Spleen (tissue), 11 donors: ENCODE measurements around the gene PPFIA1. TPM values are rescaled to one million over a fixed set of nuclear protein-coding genes. Genes with fewer than 3 reads are reported as not detected.

Source experiments
- DNase-seq: peaks from one replicate; pipeline ENCODE4 v3.0.0-alpha.2; 2020
- H3K27ac ChIP-seq, 8 donors: fragments of 200-600 bp; sonication (generic) in 7 of 8; 1 replicate in 4 of 8; 2 replicates in 4 of 8; pipeline versions ENCODE4 v1.5.0 to v1.8.0; 2016 to 2021; ENCODE audit warnings: inconsistent platforms in 4 of 8, mild to moderate bottlenecking in 4 of 8, moderate library complexity in 1 of 8
- H3K27me3 ChIP-seq, 7 donors: fragments of 200-600 bp; sonication (generic) in 6 of 7; replicated peaks in 1 of 7; 1 replicate in 4 of 7; 2 replicates in 3 of 7; pipeline versions ENCODE4 v1.5.0 to v1.8.0; 2016 to 2021; ENCODE audit warnings: inconsistent platforms in 3 of 7, mild to moderate bottlenecking in 1 of 7
- H3K36me3 ChIP-seq, 6 donors: fragments of 200-600 bp; sonication (generic) in 5 of 6; 1 replicate in 4 of 6; 2 replicates in 2 of 6; pipeline versions ENCODE4 v1.5.0 to v1.8.0; 2016 to 2021; ENCODE audit warnings: inconsistent platforms in 2 of 6
- H3K4me1 ChIP-seq, 6 donors: fragments of 200-600 bp; sonication (generic) in 5 of 6; 1 replicate in 3 of 6; 2 replicates in 3 of 6; pipeline versions ENCODE4 v1.5.0 to v1.8.0; 2016 to 2021; ENCODE audit warnings: inconsistent platforms in 3 of 6
- H3K4me3 ChIP-seq, 8 donors: fragments of 200-600 bp; sonication (generic) in 7 of 8; 1 replicate in 4 of 8; 2 replicates in 4 of 8; pipeline versions ENCODE4 v1.5.0 to v1.8.0; 2016 to 2021; ENCODE audit warnings: inconsistent platforms in 4 of 8, mild to moderate bottlenecking in 4 of 8, moderate library complexity in 2 of 8
- H3K9me3 ChIP-seq, 8 donors: fragments of 200-600 bp; sonication (generic) in 7 of 8; 1 replicate in 4 of 8; 2 replicates in 4 of 8; pipeline versions ENCODE4 v1.5.0 to v1.8.0; 2016 to 2021; ENCODE audit warnings: inconsistent platforms in 4 of 8
- CTCF ChIP-seq, 11 experiments: fragments of 200-600 bp in 7 of 11; fragments of 450-650 bp in 4 of 11; sonication (generic) in 4 of 11; IDR thresholded peaks in 8 of 11; conservative IDR thresholded peaks in 3 of 11; 1 replicate in 7 of 11; 2 replicates in 4 of 11; pipeline versions ENCODE4 v1.4.0 to v1.8.0; 2016 to 2021; ENCODE audit warnings: antibody characterized with exemption in 11 of 11, inconsistent platforms in 4 of 11, mild to moderate bottlenecking in 1 of 11
- POLR2A ChIP-seq, 3 donors: fragments of 450-650 bp; IDR thresholded peaks; one replicate each; pipeline ENCODE4 v1.5.1; 2017; ENCODE audit warnings: antibody characterized with exemption in 3 of 3, mild to moderate bottlenecking in 1 of 3
- POLR2AphosphoS5 ChIP-seq, 3 donors: sonication (generic); formaldehyde crosslinking; IDR thresholded peaks; one replicate each; pipeline ENCODE4 v1.5.1; 2017; ENCODE audit warnings: antibody characterized with exemption in 3 of 3
- WGBS, 5 donors: extraction: QIAGEN DNeasy Blood & Tissue Kit in 3 of 5; methylation state at CpG; one replicate each; pipeline versions ENCODE4 v1.1.5 to v1.1.7; 2013 to 2018; 5-methylcytosine and 5-hydroxymethylcytosine counted together
- intact Hi-C: fragments of 100-400 bp; cut with DNase I; formaldehyde crosslinking; loops from one replicate; pipeline ENCODE4 v1.15.0; 2023; ENCODE audit warnings: low total_unique reads
- polyA plus RNA-seq, 3 donors: library from polyadenylated mRNA; stranded (reverse); fragments of 200-250 nt; gene quantifications; one replicate each; pipeline ENCODE4 v1.2.1, GENCODE V29; 2013
- total RNA-seq, 7 donors: library from RNA; depleted of rRNA in 3 of 7; stranded (reverse); fragments of >200 nt in 3 of 7; fragmentation: NEBNext Ultra II Directional in 4 of 7; extraction: Animal tissue kit (Norgen Biotek cat#: 25700) in 4 of 7; gene quantifications; one replicate each; pipeline versions ENCODE4 v1.1.0 to v1.2.1, GENCODE V29; 2016 to 2021
- donor health status: healthy with polysubstance abuse.
- donor health status: DM: no; HTN: no; CAD: no; lungs with moderate emphysema.
- donor health status: DM: no; HTN: no; CAD: no.
- donor health status: Bipolar disorder and iron deficiency.
- donor health status: healthy.
- donor health status: DM: no; HTN: no; CAD: no.
- donor health status: DM: yes; HTN: yes; CAD: no.

PPFIA1 gene
- total and polyA plus RNA-seq, 10 donors, result 7.6 to 73.5 (median 55.0) TPM

GRCh38 chr11:70364178-70364577 lies 93.7 kb downstream of the PPFIA1 start:
- H3K4me1 ChIP-seq, result peaks cover 7 to 35% (median 22%) of the 10 kb centered on the region in 6 donors
- no peak for TF ChIP-seq CTCF (IDR thresholded peaks at IDR 0.05 in 8 of 11, conservative IDR thresholded peaks at IDR 0.05 in 3 of 11)
- TF ChIP-seq POLR2A (IDR thresholded peaks at IDR 0.05), result no peak
- TF ChIP-seq POLR2AphosphoS5 (IDR thresholded peaks at IDR 0.05), result no peak
- WGBS, 5 donors, result 87 to 94% (median 92%) methylated on average over 2 of the region's 2 CpGs
- peaks cover 0 to 97% (median 48%) of the 10 kb centered on the region in 6 donors for H3K36me3 ChIP-seq
- no peak for DNase-seq
- no peak overlapping the region for H3K27ac ChIP-seq
- H3K27me3 ChIP-seq, result no peaks in the 10 kb centered on the region
- no peak overlapping the region for H3K4me3 ChIP-seq
- intact Hi-C loops, result no loop called here
- H3K9me3 ChIP-seq, result no peaks in the 10 kb centered on the region

- Histone ChIP-seq H3K27me3 (no peaks in the 10 kb centered on the region), H3K36me3 (peaks cover 0 to 91% (median 42%) of the 10 kb centered on the region in 6 donors), H3K4me1 (peaks cover 7 to 35% (median 22%) of the 10 kb centered on the region in 6 donors), H3K27ac (no peak overlapping the region), H3K4me3 (no peak overlapping the region), H3K9me3 (no peaks in the 10 kb centered on the region)
- DNase-seq, result peak; percentile 76
- WGBS, 5 donors, result 38 to 55% (median 39%) methylated on average over 25 of the region's 25 CpGs
- intact Hi-C loops, result no loop called here
- peak in 1 of 3 donors; percentile 40 for TF ChIP-seq POLR2AphosphoS5 (IDR thresholded peaks at IDR 0.05)
- no peak for TF ChIP-seq CTCF (IDR thresholded peaks at IDR 0.05 in 8 of 11, conservative IDR thresholded peaks at IDR 0.05 in 3 of 11)
These were observed 94.5 kb downstream of the PPFIA1 start for GRCh38 chr11:70364745-70365543.

- no peak for TF ChIP-seq POLR2AphosphoS5 (IDR thresholded peaks at IDR 0.05)
- no peak for TF ChIP-seq CTCF (IDR thresholded peaks at IDR 0.05 in 8 of 11, conservative IDR thresholded peaks at IDR 0.05 in 3 of 11)
- no peak for TF ChIP-seq POLR2A (IDR thresholded peaks at IDR 0.05)
- Histone ChIP-seq H3K9me3 (no peaks in the 10 kb centered on the region), H3K4me3 (no peak overlapping the region), H3K27ac (no peak overlapping the region), H3K27me3 (no peaks in the 10 kb centered on the region), H3K4me1 (peaks cover 7 to 35% (median 22%) of the 10 kb centered on the region in 6 donors), H3K36me3 (peaks cover 0 to 85% (median 40%) of the 10 kb centered on the region in 6 donors)
- intact Hi-C loops, result no loop called here
- WGBS, 5 donors, result 43 to 64% (median 57%) methylated on average over 3 of the region's 3 CpGs
- DNase-seq, result no peak
These were observed 95.0 kb downstream of the PPFIA1 start for GRCh38 chr11:70365544-70365927.

- no peak for TF ChIP-seq CTCF (IDR thresholded peaks at IDR 0.05 in 8 of 11, conservative IDR thresholded peaks at IDR 0.05 in 3 of 11)
- no peaks in the 10 kb centered on the region for H3K9me3 ChIP-seq
- DNase-seq, result no peak
- H3K4me3 ChIP-seq, result no peak overlapping the region
- peaks cover 0 to 76% (median 30%) of the 10 kb centered on the region in 6 donors for H3K36me3 ChIP-seq
- H3K27me3 ChIP-seq, result no peaks in the 10 kb centered on the region
- intact Hi-C loops, result no loop called here
- H3K27ac ChIP-seq, result no peak overlapping the region
- WGBS, 5 donors, result 63 to 74% (median 67%) methylated on average over 8 of the region's 8 CpGs
- peaks cover 7 to 35% (median 22%) of the 10 kb centered on the region in 6 donors for H3K4me1 ChIP-seq
These were observed 96.6 kb downstream of the PPFIA1 start for GRCh38 chr11:70367071-70367470.
